Panc1 (cell line): ENCODE results near the gene CNTN5. TPM values are rescaled to one million over a fixed set of nuclear protein-coding genes. Genes with fewer than 3 reads are reported as not detected.

ENCODE experiments used
- ATAC-seq: fragments of 200-7000 bp; cut with Tn5 transposase; 2 replicates; pipeline ENCODE4 v1.9.1; 2020; ENCODE audit warnings: mild to moderate bottlenecking, moderate library complexity
- BruUV-seq: library from RNA; stranded (reverse); fragments of 400-500 nt; replicated peaks from 2 replicates; lab custom pipeline; 2021; lab: Mats Ljungman, UMichigan
- CTCF ChIA-PET: fragments of 300-600 bp; sonication (Branson Sonifier 250); formaldehyde crosslinking; loops from one replicate; lab custom pipeline; 2022; ENCODE audit warnings: antibody characterized with exemption; lab: Charles Lee
- POLR2A ChIA-PET: fragments of 300-600 bp; sonication (Branson Sonifier 250); formaldehyde crosslinking; loops from one replicate; lab custom pipeline; 2022; ENCODE audit warnings: antibody characterized with exemption; lab: Charles Lee
- DNase-seq: peaks from one replicate; pipeline ENCODE4 v3.0.0-alpha.2; 2010; ENCODE audit warnings: low read depth, low spot score
- H3K27ac ChIP-seq: 2 replicates; pipeline ENCODE4 v1.5.1; 2011; ENCODE audit warnings: mild to moderate bottlenecking, low read length, inconsistent platforms
- H3K27me3 ChIP-seq: fragments of 200-500 bp; sonication (Bioruptor generic); 2 replicates; pipeline ENCODE4 v1.6.0; 2014; ENCODE audit warnings: low read length, inconsistent platforms; ENCODE audit not compliant: control insufficient read depth, insufficient read depth
- H3K36me3 ChIP-seq: fragments of 200-500 bp; sonication (Bioruptor generic); 2 replicates; pipeline ENCODE4 v1.5.1; 2014; ENCODE audit warnings: inconsistent platforms, mild to moderate bottlenecking, low read length, moderate library complexity; ENCODE audit not compliant: control insufficient read depth, insufficient read depth
- H3K4me1 ChIP-seq: 2 replicates; pipeline ENCODE4 v1.5.1; 2011; ENCODE audit warnings: inconsistent platforms, mild to moderate bottlenecking, low read length, moderate library complexity; ENCODE audit not compliant: control insufficient read depth, insufficient read depth
- H3K4me3 ChIP-seq, 2 experiments: 2 replicates each; pipeline ENCODE4 v1.5.1; 2011 to 2012; ENCODE audit warnings: low read depth in 2 of 2, low read length in 2 of 2, mild to moderate bottlenecking in 2 of 2, inconsistent platforms in 1 of 2, moderate library complexity in 1 of 2
- H3K9me3 ChIP-seq: fragments of 200-500 bp; sonication (Bioruptor generic); 2 replicates; pipeline ENCODE4 v1.5.1; 2014; ENCODE audit warnings: low read depth, mild to moderate bottlenecking, inconsistent platforms, low read length, moderate library complexity; ENCODE audit not compliant: control insufficient read depth, insufficient read depth
- POLR2AphosphoS5 ChIP-seq: IDR thresholded peaks from 2 replicates; pipeline ENCODE4 v1.6.1; 2012; ENCODE audit warnings: mild to moderate bottlenecking, low read depth, low read length, moderate library complexity
- SIN3A ChIP-seq: IDR thresholded peaks from 2 replicates; pipeline ENCODE4 v1.6.1; 2012; ENCODE audit warnings: low read depth, mild to moderate bottlenecking, low read length, moderate library complexity, borderline replicate concordance; ENCODE audit not compliant: insufficient read depth
- TCF7L2 ChIP-seq: IDR thresholded peaks from 2 replicates; pipeline ENCODE4 v1.6.1; 2011; ENCODE audit warnings: mild to moderate bottlenecking, low read depth, low read length, inconsistent platforms
- in situ Hi-C: cut with HindIII; loops from 2 replicates; pipeline ENCODE4 v1.10.0; 2016; ENCODE audit warnings: low sequenced_read_pairs, low pct_unique_long_range_greater_than_20kb
- intact Hi-C: fragments of 100-400 bp; cut with micrococcal nuclease; formaldehyde crosslinking; loops from one replicate; pipeline ENCODE4 v1.10.0; 2022; ENCODE audit not compliant: unreplicated experiment
- total RNA-seq: library from RNA; stranded (reverse); gene quantifications from one replicate; pipeline ENCODE4 v1.2.1, GENCODE V29; 2021; ENCODE audit not compliant: unreplicated experiment
- TF ChIP-seq, protein P1 (sequence below), 2 experiments: IDR thresholded peaks; 2 replicates each; pipeline ENCODE4 v1.6.1; 2011 to 2012; ENCODE audit warnings: low read depth in 2 of 2, control low read depth in 1 of 2, low read length in 1 of 2, mild to moderate bottlenecking in 1 of 2, moderate library complexity in 1 of 2; ENCODE audit not compliant: insufficient read depth in 1 of 2
- TF ChIP-seq, protein P2 (sequence below): fragments of 450-650 bp; IDR thresholded peaks from 2 replicates; pipeline ENCODE4 v1.5.1; 2017; ENCODE audit warnings: mild to moderate bottlenecking

CNTN5 gene
- total RNA-seq, 1 experiment from 2014 or later: not detected

GRCh38 chr11:99410636-99411035 is 389.9 kb downstream of the CNTN5 start:
- ChIA-PET CTCF (no interaction called here), POLR2A (no interaction called here)
- no peak for ATAC-seq
- no peaks in the 10 kb centered on the region for H3K27me3 ChIP-seq
- no TSS peak for BruUV-seq
- no peak overlapping the region for H3K4me3 ChIP-seq
- no peak overlapping the region for H3K27ac ChIP-seq
- H3K36me3 ChIP-seq: no peaks in the 10 kb centered on the region
- intact Hi-C loops (no loop called here), in situ Hi-C loops (no loop called here)
- DNase-seq: no peak
- TF ChIP-seq SIN3A (no peak), POLR2AphosphoS5 (no peak), TCF7L2 (no peak)
- TF ChIP-seq, protein P1, sequence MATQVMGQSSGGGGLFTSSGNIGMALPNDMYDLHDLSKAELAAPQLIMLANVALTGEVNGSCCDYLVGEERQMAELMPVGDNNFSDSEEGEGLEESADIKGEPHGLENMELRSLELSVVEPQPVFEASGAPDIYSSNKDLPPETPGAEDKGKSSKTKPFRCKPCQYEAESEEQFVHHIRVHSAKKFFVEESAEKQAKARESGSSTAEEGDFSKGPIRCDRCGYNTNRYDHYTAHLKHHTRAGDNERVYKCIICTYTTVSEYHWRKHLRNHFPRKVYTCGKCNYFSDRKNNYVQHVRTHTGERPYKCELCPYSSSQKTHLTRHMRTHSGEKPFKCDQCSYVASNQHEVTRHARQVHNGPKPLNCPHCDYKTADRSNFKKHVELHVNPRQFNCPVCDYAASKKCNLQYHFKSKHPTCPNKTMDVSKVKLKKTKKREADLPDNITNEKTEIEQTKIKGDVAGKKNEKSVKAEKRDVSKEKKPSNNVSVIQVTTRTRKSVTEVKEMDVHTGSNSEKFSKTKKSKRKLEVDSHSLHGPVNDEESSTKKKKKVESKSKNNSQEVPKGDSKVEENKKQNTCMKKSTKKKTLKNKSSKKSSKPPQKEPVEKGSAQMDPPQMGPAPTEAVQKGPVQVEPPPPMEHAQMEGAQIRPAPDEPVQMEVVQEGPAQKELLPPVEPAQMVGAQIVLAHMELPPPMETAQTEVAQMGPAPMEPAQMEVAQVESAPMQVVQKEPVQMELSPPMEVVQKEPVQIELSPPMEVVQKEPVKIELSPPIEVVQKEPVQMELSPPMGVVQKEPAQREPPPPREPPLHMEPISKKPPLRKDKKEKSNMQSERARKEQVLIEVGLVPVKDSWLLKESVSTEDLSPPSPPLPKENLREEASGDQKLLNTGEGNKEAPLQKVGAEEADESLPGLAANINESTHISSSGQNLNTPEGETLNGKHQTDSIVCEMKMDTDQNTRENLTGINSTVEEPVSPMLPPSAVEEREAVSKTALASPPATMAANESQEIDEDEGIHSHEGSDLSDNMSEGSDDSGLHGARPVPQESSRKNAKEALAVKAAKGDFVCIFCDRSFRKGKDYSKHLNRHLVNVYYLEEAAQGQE (IDR thresholded peaks at IDR 0.05; ENCODE audit: insufficient read depth in 1 of 2, low read depth in 2 of 2, low read length in 1 of 2): no peak
- TF ChIP-seq, protein P2, sequence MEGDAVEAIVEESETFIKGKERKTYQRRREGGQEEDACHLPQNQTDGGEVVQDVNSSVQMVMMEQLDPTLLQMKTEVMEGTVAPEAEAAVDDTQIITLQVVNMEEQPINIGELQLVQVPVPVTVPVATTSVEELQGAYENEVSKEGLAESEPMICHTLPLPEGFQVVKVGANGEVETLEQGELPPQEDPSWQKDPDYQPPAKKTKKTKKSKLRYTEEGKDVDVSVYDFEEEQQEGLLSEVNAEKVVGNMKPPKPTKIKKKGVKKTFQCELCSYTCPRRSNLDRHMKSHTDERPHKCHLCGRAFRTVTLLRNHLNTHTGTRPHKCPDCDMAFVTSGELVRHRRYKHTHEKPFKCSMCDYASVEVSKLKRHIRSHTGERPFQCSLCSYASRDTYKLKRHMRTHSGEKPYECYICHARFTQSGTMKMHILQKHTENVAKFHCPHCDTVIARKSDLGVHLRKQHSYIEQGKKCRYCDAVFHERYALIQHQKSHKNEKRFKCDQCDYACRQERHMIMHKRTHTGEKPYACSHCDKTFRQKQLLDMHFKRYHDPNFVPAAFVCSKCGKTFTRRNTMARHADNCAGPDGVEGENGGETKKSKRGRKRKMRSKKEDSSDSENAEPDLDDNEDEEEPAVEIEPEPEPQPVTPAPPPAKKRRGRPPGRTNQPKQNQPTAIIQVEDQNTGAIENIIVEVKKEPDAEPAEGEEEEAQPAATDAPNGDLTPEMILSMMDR: no peak
- no peaks in the 10 kb centered on the region for H3K4me1 ChIP-seq
- H3K9me3 ChIP-seq: no peaks in the 10 kb centered on the region

GRCh38 chr11:99418927-99419720 is 398.4 kb downstream of the CNTN5 start:
- H3K9me3 ChIP-seq: no peaks in the 10 kb centered on the region
- no peaks in the 10 kb centered on the region for H3K4me1 ChIP-seq
- POLR2A ChIA-PET: no interaction called here
- TF ChIP-seq, protein P1 (IDR thresholded peaks at IDR 0.05; ENCODE audit: insufficient read depth in 1 of 2, low read depth in 2 of 2, low read length in 1 of 2): no peak
- no peak for TF ChIP-seq TCF7L2
- TF ChIP-seq, protein P2: no peak
- CTCF ChIA-PET: no interaction called here
- intact Hi-C loops: no loop called here
- in situ Hi-C loops: no loop called here
- no peaks in the 10 kb centered on the region for H3K36me3 ChIP-seq
- DNase-seq (no peak), ATAC-seq (no peak)
- no peak overlapping the region for H3K4me3 ChIP-seq
- BruUV-seq: no TSS peak
- no peaks in the 10 kb centered on the region for H3K27me3 ChIP-seq
- H3K27ac ChIP-seq: no peak overlapping the region
